Spinal cord (tissue), 10 donors: ENCODE data around the gene CENPX. TPM values are rescaled to one million over a fixed set of nuclear protein-coding genes. Genes with fewer than 3 reads are reported as not detected.

ENCODE experiments used
- DNase-seq, 6 donors: peaks; one replicate each; pipeline versions ENCODE4 v3.0.0 to v3.0.0-alpha.2; 2013 to 2015; ENCODE audit warnings: low spot score in 6 of 6, low read depth in 4 of 6
- H3K27ac ChIP-seq: one replicate; pipeline ENCODE4 v1.5.1; 2013; ENCODE audit warnings: low read depth, low read length, control low read depth
- H3K27me3 ChIP-seq: one replicate; pipeline ENCODE4 v1.6.1; 2013; ENCODE audit warnings: low read length; ENCODE audit not compliant: control insufficient read depth, insufficient read depth
- H3K36me3 ChIP-seq: one replicate; pipeline ENCODE4 v1.6.1; 2013; ENCODE audit warnings: low read length; ENCODE audit not compliant: control insufficient read depth, insufficient read depth
- H3K4me1 ChIP-seq: one replicate; pipeline ENCODE4 v1.6.1; 2013; ENCODE audit warnings: low read length; ENCODE audit not compliant: control insufficient read depth, insufficient read depth
- H3K4me3 ChIP-seq: one replicate; pipeline ENCODE4 v1.5.1; 2013; ENCODE audit warnings: low read depth, low read length, control low read depth
- H3K9me3 ChIP-seq: one replicate; pipeline ENCODE4 v1.6.1; 2013; ENCODE audit warnings: low read length; ENCODE audit not compliant: control insufficient read depth, insufficient read depth
- WGBS: methylation state at CpG from one replicate; pipeline ENCODE4 v1.1.5; 2013; ENCODE audit warnings: missing lambda C conversion rate; ENCODE audit not compliant: insufficient coverage; 5-methylcytosine and 5-hydroxymethylcytosine counted together
- polyA plus RNA-seq, 2 donors: library from polyadenylated mRNA; unstranded; fragments of 120-200 nt; gene quantifications; one replicate each; pipeline ENCODE4 v1.2.1, GENCODE V29; 2013; ENCODE audit not compliant: insufficient read length in 2 of 2
- total RNA-seq, 2 donors: library from RNA; depleted of rRNA in 1 of 2; stranded (reverse); fragments of 120-200 nt in 1 of 2; fragments of >200 nt in 1 of 2; gene quantifications; one replicate each; pipeline versions ENCODE4 v1.2.3 to v1.2.4, GENCODE V29; 2013 to 2014
- donor health status: healthy.

Gene CENPX
- total and polyA plus RNA-seq, 4 donors: 37.0 to 71.9 (median 63.3) TPM

DNA sequence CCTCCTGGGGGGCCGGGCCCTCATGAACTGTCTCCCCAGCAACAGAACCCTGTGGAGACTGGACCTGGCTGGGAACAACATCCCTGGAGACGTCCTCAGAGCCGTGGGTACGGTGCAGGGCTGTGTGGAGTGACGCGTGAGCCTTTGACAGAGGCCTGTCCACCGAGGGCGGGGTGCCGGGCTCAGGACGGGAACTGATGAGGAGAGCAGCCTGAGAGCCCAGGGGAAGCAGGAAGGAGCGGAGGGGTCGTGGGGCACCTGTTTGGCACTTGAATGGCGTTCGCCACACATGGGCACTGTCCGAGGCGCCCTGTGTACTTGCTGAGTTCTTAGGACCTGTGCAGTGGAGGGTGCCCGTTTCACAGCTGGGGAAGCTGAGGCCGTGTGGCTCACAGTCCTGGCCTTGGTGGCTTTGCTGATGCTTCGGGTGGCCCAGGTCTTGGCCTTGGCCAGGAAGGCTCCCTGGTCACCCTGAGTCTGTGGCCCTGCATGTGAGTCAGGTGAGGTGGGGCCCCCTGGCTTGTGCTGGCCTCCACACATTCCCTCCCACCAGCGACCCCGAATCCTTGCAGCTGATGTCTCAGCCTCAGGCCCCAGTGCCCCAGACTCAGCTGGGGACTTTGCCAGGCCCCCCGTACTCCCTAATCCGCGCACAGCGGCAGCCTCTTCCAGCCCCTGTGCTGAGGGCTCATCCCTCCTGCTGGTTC, 2.9 kb upstream of the CENPX start:
- no peak overlapping the region for H3K27ac ChIP-seq
- no peak overlapping the region for H3K4me3 ChIP-seq
- H3K4me1 ChIP-seq: peaks cover 57% of the 10 kb centered on the region
- 91% methylated on average over 25 of the region's 25 CpGs for WGBS
- no peak for DNase-seq
- no peaks in the 10 kb centered on the region for H3K9me3 ChIP-seq
- H3K36me3 ChIP-seq: peaks cover 70% of the 10 kb centered on the region
- H3K27me3 ChIP-seq: no peaks in the 10 kb centered on the region

DNA sequence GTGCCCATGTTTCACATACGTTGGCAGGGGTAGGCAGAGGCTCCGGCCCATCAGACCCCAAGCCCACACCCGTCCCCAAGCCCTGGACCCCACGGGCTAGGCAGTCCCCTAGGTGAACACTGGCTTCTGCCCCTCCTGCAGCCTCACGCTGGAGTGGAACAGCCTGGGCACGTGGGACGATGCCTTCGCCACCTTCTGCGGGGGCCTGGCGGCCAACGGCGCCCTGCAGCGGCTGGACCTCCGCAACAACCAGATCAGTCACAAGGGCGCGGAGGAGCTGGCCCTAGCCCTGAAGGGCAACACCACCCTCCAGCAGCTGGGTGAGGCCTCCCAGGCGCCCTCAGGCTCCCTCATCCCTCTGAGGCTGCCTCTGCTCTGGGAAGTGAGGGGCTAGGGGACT, 2.2 kb upstream of the CENPX start:
- H3K36me3 ChIP-seq: peaks cover 71% of the 10 kb centered on the region
- H3K27ac ChIP-seq: no peak overlapping the region
- no peaks in the 10 kb centered on the region for H3K27me3 ChIP-seq
- no peak overlapping the region for H3K4me3 ChIP-seq
- H3K9me3 ChIP-seq: no peaks in the 10 kb centered on the region
- no peak for DNase-seq
- H3K4me1 ChIP-seq: peaks cover 57% of the 10 kb centered on the region
- WGBS: 95% methylated on average over 17 of the region's 17 CpGs

DNA sequence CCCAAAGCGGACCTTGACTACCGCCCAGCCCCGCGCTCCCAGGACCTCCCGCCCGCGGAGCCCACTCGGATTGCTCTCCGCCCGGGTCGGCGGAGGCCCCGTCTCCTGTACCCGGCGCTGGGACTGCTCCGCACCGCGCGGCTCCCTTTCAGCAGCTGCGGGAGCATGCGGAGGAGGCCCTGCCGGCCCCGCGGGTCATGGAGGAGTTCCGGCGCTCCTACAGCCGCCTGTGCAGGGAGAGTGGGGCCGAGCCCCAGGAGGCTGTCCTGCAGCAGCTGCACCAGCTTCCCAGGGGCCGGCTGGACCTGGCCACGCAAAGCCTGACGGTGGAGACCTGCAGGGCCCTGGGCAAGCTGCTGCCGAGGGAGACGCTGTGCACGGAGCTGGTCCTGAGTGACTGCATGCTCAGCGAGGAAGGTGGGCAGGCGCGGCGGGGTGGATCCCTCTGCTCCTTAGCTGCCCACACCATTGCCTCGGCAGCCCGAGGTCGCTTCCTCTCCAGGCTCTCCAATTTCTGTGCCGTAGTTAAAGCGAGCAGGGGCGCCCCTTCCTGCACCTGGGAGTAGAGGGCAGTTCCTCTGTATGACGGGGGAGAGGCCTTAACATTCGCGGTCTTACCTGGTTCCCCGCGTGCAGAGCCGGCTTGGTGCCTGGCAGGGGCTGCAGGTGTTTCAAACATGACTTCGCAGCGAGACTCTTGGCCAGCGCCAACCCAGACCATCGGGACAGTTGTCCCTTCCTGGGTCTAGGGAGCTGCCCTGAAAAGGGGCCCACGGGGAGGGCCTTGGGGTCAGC, 966 bp upstream of the CENPX start:
- H3K4me1 ChIP-seq: peaks cover 51% of the 10 kb centered on the region
- no peak overlapping the region for H3K27ac ChIP-seq
- no peak for DNase-seq
- WGBS: 6% methylated on average over 55 of the region's 55 CpGs
- H3K4me3 ChIP-seq: peak overlapping the region; percentile 62
- no peaks in the 10 kb centered on the region for H3K9me3 ChIP-seq
- H3K36me3 ChIP-seq: peaks cover 71% of the 10 kb centered on the region
- no peaks in the 10 kb centered on the region for H3K27me3 ChIP-seq

DNA sequence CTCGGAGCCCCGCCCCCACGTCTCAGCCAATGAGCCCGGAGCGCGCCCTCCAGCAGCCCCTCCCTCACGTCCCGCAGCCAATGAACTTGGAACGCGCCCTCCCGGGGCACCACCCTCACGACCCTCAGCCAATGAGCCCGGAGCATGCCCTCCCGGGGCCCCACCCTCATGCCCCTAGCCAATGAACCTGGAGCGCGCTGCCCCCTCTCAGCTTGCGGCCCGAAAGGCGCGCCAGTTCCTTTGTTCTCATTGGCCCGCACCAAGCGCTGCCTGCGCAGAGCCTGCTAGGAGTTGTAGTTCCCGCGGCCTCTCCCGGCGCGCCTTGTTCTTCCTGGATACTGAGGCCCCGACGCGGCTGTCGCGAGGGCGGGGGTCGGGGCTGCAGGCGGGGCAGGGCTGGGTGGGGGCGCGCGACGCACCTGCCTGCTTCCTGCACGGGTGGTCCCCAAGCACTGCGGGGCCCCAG, 336 bp upstream of the CENPX start, which contains the start of gene LRRC45:
Gene LRRC45, plus strand, starts transcription at position 325 of the 466 bp plus-strand sequence. CDS start 339 bp downstream, outside the sequence.
- Histone ChIP-seq H3K27me3 (no peaks in the 10 kb centered on the region), H3K4me3 (peak within 1 kb of the TSS; percentile 73), H3K36me3 (peaks cover 71% of the 10 kb centered on the region), H3K9me3 (no peaks in the 10 kb centered on the region), H3K27ac (no peak within 1 kb of the TSS), H3K4me1 (peaks cover 51% of the 10 kb centered on the region)
- WGBS: 0% methylated on average over 40 of the region's 42 CpGs
- peak; percentile 91 to 100 (median 99) for DNase-seq

DNA sequence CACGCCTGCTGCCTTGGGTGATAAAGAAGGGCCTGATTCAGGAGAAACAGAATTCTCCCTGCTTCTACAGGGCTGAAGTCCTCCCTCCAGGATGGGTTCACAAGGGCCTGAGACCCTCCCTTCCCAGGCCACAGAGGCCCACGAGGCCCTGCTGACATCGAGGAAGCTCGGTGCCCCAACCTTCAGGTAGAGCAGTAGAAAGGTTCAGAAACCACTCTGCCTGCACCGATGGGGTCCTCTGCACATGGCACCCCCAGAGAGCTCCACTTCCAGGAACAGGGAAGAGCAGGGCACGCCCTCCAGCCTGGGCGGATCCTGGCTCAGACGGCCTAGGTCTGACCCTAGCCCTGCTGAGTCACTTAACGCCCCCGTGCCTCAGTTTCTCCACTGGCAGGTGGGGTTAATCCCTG, 773 bp downstream of the CENPX start:
- DNase-seq: no peak
- Histone ChIP-seq H3K27me3 (no peaks in the 10 kb centered on the region), H3K4me3 (peak overlapping the region; percentile 73), H3K4me1 (peaks cover 51% of the 10 kb centered on the region), H3K27ac (no peak overlapping the region), H3K9me3 (no peaks in the 10 kb centered on the region), H3K36me3 (peaks cover 71% of the 10 kb centered on the region)
- WGBS: 13% methylated on average over 10 of the region's 10 CpGs

DNA sequence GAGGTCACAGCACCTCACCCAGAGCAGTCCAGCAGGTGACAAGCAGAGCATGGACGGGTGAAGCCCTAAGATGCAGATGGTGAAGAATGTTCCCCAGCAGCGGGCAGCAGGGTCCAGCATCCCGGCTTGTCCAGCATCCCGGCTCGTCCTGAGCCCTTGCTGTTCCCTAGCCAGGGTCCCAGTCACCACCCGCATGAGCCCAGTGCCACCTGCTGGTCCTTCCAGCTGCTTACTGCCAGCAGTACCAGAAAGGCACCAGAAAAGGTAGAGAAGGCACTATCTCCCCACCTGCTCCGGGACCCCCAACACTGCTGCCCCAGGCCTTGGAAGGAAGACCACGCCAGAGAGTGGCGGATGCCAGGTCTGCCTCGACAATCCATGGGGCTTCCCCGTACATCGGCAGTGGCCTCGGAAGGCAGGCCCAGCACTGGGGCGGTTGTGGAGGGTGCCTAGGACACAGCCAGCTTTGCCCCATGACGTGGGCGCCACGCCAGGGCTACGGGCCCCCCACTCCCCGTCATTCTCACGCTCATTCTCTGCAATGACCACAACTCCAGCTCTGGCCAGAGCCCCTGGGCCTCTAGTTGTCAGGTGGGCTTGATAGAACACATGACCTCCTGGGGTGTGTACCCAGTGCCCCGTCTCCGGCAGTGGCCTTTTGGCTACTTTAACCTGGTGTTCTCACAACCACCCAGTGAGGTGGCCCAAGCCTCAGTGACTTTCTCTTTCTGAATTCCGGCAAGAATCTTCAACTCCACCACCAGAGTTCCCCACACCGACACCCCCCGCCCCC, 1.4 kb downstream of the CENPX start:
- 58% methylated on average over 24 of the region's 25 CpGs for WGBS
- DNase-seq: peak in 2 of 6 donors; percentile 71 to 78
- Histone ChIP-seq H3K4me1 (peaks cover 55% of the 10 kb centered on the region), H3K4me3 (no peak overlapping the region), H3K36me3 (peaks cover 71% of the 10 kb centered on the region), H3K27me3 (no peaks in the 10 kb centered on the region), H3K27ac (no peak overlapping the region), H3K9me3 (no peaks in the 10 kb centered on the region)

DNA sequence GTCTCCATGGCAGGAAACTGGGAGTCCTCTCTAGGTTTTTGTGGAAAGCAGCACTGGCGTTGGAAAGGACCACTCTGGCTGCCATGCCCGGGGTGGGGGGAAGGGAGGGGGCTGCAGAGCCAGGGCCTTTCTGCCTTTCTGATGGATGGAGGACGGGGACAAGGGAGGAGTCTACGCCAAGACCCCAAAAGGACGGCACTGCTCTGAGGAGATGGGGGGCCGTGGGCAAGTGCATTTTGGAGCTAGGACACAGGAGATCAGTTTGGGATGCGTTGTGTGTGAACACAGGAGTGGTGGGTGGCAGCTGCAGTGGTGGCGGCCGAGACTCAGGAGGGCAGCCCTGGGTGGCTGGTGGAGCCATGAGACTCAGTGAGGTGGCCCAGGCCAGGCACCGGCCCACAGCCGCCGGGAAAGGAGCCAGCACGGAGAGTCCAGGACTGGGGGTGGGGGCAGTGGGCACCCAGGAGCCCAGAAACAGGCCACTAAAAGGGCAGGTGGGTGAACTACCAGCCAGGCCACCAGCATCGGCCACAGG, 2.0 kb downstream of the CENPX start:
- H3K9me3 ChIP-seq: no peaks in the 10 kb centered on the region
- 74% methylated on average over 14 of the region's 14 CpGs for WGBS
- no peak for DNase-seq
- H3K27ac ChIP-seq: no peak overlapping the region
- H3K4me1 ChIP-seq: peaks cover 55% of the 10 kb centered on the region
- H3K4me3 ChIP-seq: no peak overlapping the region
- H3K36me3 ChIP-seq: peaks cover 71% of the 10 kb centered on the region
- H3K27me3 ChIP-seq: no peaks in the 10 kb centered on the region

DNA sequence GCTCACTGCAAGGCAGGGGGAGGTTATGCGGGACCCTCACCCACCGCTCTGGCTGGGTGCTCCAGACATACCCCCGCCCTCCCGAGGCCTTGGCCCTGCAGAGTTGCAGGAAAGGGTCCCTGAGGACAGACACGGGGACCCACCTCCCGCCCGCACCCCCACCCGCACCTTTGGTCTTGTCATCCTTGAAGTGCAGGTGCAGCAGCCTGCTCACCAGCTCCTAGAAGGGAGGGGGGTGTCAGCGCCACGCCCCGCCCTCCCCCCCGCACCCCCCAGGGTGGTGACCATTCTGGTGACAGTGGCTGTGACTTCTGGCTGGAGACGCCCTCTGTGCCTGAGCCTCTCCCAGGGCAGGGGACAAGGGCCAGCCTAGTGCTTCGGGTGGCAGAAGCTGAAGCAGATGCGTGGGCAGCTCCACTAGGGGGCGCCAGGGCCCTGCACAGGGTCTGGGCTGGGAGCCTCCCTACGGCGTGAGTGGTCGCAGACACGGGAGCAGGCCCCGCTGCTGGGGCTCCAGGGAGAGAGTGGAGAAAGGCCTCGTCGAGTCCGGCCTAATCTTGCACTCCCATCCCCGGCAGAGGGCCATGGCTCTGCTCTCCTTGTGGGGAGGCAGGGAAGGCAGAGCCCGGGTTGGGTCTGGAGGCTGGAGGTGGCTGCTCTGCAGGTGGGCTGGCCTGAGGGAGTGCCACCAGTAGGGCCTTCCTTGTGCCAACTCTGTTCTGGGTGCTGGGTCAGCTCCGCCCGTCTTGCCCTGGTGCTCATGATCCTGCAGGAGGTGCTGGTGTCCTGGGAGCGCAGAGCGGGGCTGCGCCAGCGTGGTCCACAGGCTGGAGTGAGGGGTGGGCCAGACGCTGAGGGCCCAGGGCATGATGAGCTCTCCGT, 2.7 kb downstream of the CENPX start:
- no peak for DNase-seq
- Histone ChIP-seq H3K9me3 (no peaks in the 10 kb centered on the region), H3K27ac (no peak overlapping the region), H3K27me3 (no peaks in the 10 kb centered on the region), H3K36me3 (peaks cover 71% of the 10 kb centered on the region), H3K4me3 (no peak overlapping the region), H3K4me1 (peaks cover 59% of the 10 kb centered on the region)
- 60% methylated on average over 30 of the region's 34 CpGs for WGBS
